Measurements from ENCODE around the gene SH3RF3.

Gene SH3RF3

DNA sequence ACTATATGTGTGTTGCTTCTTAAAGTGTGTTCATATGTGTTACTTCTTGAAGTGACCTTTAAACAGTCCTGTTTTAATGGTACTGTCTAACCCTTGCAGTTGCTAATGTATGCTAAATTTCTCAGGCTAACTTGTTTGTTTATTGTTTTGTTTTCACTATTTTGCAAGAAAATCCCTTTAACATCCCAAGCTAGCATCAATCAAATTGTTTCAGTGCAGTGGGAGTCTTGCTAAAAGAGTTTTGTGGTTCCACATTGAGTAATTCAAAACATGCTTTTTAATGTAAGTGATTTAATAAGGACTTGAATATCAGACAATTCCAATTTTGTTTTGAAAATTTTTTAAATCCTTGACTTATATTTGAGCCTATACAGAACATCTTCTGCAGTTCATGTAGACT is 3.6 kb downstream of the SH3RF3 start:
- Histone ChIP-seq H3K27ac (no peak overlapping the region), H3K4me3 (no peak overlapping the region)
- DNase-seq (ENCODE audit: low spot score) = no peak
- TF ChIP-seq, protein P1, sequence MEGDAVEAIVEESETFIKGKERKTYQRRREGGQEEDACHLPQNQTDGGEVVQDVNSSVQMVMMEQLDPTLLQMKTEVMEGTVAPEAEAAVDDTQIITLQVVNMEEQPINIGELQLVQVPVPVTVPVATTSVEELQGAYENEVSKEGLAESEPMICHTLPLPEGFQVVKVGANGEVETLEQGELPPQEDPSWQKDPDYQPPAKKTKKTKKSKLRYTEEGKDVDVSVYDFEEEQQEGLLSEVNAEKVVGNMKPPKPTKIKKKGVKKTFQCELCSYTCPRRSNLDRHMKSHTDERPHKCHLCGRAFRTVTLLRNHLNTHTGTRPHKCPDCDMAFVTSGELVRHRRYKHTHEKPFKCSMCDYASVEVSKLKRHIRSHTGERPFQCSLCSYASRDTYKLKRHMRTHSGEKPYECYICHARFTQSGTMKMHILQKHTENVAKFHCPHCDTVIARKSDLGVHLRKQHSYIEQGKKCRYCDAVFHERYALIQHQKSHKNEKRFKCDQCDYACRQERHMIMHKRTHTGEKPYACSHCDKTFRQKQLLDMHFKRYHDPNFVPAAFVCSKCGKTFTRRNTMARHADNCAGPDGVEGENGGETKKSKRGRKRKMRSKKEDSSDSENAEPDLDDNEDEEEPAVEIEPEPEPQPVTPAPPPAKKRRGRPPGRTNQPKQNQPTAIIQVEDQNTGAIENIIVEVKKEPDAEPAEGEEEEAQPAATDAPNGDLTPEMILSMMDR (IDR thresholded peaks at IDR 0.05) = no peak

DNA sequence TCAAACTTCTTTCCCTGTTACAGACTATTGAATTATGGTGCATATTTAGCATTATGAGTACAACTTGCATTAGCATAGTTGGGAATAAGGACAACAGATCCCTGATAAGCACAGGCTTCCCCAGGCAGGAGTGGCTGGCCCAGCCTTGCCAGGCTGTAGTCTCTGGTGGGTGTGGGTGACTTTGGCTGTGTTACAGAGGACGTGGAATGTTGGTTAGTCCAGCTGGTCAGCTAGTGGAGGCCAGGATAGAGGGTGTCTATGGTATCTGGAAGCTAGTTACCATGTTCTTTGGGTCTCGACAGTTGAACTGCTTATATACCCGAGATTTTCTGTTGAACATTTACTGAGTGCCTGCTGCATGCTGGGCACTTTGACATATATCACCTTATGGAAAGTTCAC is 4.7 kb downstream of the SH3RF3 start:
- no peak overlapping the region for H3K4me3 ChIP-seq
- DNase-seq (ENCODE audit: low spot score) = no peak
- H3K27ac ChIP-seq = no peak overlapping the region
- TF ChIP-seq, protein P1 (IDR thresholded peaks at IDR 0.05) = no peak

DNA sequence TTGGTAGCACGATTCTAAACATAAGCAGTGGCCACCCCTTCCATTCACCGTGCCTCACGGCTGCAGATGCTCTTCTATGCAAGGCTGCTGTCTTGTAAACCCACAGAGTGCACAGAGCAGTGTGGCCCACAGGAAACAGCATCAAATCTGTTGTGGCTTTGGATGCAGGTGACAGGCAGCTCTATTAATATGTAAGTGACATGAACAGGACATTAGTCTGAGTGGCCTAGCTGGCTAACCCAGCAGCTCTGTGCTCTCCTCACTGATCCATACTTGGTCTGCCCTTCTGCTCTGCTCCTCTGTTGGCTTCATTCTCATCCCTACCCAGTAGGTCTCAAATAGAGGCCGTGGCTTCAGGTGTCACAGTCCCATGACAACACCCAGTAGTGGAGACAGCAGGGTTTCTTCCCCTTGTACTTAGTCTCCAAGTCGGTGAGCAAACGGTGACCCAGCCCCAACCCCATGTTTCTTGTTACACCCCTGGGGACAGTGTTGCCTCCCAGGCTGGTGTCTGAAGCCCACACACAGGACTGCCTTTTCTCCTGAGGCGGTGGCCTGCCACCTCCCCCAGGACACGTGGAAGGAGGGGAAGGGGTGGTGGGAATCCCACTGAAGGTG is 5.8 kb downstream of the SH3RF3 start:
- TF ChIP-seq, protein P1 (IDR thresholded peaks at IDR 0.05) = no peak
- DNase-seq (ENCODE audit: low spot score) = no peak
- Histone ChIP-seq H3K4me3 (no peak overlapping the region), H3K27ac (no peak overlapping the region)

DNA sequence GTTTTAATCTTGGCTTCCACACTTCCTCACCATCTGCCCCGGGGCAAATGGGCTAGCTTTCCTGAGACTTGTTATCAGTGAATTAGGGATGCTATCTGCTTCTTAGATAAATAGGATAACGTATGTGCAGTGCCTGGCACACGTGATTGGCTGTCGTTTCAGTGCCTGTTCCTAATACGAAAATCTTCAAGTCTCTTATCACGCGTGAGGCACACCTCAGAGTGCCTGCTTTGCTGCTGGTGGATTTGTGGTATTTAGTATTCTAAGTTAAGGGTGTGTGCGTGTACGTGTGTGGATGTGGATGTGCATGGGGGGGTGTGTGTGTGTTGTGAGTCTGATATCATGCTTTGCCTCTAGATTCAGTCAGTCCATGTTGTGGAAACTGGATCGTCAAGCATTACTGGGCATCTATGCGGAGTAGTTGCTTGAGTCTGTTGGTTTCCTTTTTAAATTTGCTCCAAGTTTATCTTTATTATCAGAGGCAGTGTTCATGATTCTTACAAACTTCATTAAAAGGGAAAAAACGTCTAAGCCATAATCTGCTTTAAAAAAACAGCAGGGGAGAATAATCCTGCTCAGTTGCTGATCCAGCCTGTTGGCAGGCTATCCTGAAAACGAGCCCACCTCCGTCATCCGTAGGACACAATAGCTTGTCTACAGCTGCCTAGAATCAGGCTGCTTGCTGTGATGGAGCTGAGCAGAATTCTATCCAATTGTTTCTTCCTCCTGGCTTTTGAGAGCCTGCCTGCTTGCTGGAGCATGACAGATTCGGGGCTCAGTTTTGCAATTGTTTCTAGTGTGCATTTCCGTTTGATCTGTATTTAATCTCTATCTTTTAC is 6.6 kb downstream of the SH3RF3 start:
- Histone ChIP-seq H3K27ac (no peak overlapping the region), H3K4me3 (peak overlapping the region; percentile 16)
- TF ChIP-seq, protein P1 (IDR thresholded peaks at IDR 0.05) = no peak
- DNase-seq (ENCODE audit: low spot score) = no peak

DNA sequence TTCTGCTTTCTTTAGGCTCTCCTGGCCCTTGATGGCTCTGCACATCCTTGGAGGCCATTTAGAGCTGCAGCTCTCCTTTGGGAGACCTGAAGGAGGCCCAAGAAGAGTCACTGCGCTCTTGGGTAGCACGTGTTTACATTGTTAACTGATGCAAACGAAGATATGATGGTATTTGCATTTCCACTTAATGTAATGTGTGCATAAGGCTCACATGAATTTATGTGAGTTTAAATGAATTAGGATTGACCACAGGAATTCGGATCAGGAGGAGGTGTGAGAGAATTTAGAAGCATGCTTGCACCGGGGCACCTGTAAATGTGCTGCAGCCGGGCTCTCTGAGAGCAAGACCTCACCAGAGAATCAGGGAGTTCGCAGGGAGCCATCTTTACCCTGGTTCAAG is 7.5 kb downstream of the SH3RF3 start:
- no peak overlapping the region for H3K27ac ChIP-seq
- TF ChIP-seq, protein P1 (IDR thresholded peaks at IDR 0.05) = no peak
- no peak overlapping the region for H3K4me3 ChIP-seq
- no peak for DNase-seq (ENCODE audit: low spot score)

DNA sequence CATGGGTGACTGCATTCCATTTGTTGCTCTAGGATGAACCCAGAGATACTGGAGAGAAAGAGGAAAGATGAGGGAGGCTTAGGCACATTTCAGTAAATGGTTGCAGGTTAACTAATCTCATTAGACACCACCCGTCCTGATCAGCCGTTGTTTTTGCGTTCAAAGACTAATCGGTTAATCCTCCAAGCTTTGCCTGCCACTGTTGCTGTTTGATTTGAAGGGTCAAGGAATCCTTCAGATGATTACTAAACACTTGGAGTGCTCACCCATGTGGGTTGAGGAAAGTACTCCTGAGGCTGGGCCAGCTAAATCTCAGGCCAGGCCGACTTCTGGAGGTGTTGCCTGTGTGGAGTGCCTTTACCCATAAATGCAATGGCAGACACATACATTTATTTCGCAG is 8.6 kb downstream of the SH3RF3 start:
- Histone ChIP-seq H3K27ac (no peak overlapping the region), H3K4me3 (no peak overlapping the region)
- DNase-seq (ENCODE audit: low spot score) = no peak
- TF ChIP-seq, protein P1 (IDR thresholded peaks at IDR 0.05) = no peak

DNA sequence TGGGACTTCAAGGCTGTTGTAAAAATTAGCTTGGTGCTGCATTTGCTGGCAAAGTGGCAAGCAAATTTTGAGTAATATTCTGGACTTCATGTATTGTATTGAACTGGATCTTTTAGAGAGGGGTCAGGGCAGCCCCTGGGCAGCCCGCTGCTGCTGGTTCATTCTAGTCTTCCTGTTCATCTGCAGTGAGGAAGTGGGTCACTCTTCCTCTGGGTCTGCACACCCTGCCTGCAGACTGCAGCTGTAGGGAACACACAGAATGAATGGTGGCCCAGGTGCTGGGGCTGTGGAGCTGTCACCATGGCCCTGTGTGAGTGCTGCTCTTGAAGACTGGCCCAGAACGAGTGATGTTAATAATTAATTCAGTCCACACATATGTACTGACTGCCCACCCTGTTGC is 9.4 kb downstream of the SH3RF3 start:
- Histone ChIP-seq H3K4me3 (no peak overlapping the region), H3K27ac (no peak overlapping the region)
- no peak for DNase-seq (ENCODE audit: low spot score)
- TF ChIP-seq, protein P1 (IDR thresholded peaks at IDR 0.05) = no peak
